ENCODE results near the gene GABRG3.

The GABRG3 gene

DNA sequence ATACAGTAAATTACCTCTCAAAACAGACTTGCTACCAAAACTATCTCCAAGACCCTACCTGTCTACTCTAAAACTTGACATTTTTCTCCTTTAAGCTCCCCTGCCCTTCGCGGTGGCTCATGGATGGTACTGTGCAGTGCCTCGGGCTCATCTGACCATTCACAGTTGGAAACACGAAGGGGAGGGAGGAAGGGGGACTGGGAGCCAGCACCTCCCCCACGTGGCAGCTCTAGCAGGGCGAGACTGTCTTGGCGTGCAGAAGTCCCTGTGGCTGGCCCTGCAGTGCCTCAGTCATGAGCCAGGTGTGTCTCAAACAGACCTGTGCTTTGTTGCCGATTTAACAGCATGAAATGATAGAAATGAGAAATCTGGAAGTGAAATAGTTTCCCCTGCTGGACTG, 372.0 kb downstream of the GABRG3 start:
- TF ChIP-seq TAF1 (IDR thresholded peaks at IDR 0.05; ENCODE audit: borderline replicate concordance, insufficient read depth, low read length) (no peak), SIN3A (IDR thresholded peaks at IDR 0.05; ENCODE audit: borderline replicate concordance, insufficient read depth, low read length) (no peak), FOXP2 (optimal IDR thresholded peaks at IDR 0.05; ENCODE audit: borderline replicate concordance, extremely low read depth, extremely low read length, insufficient read depth) (no peak), POLR2AphosphoS5 (IDR thresholded peaks at IDR 0.05; ENCODE audit: low read depth, low read length) (no peak)
- TF ChIP-seq, protein P1, sequence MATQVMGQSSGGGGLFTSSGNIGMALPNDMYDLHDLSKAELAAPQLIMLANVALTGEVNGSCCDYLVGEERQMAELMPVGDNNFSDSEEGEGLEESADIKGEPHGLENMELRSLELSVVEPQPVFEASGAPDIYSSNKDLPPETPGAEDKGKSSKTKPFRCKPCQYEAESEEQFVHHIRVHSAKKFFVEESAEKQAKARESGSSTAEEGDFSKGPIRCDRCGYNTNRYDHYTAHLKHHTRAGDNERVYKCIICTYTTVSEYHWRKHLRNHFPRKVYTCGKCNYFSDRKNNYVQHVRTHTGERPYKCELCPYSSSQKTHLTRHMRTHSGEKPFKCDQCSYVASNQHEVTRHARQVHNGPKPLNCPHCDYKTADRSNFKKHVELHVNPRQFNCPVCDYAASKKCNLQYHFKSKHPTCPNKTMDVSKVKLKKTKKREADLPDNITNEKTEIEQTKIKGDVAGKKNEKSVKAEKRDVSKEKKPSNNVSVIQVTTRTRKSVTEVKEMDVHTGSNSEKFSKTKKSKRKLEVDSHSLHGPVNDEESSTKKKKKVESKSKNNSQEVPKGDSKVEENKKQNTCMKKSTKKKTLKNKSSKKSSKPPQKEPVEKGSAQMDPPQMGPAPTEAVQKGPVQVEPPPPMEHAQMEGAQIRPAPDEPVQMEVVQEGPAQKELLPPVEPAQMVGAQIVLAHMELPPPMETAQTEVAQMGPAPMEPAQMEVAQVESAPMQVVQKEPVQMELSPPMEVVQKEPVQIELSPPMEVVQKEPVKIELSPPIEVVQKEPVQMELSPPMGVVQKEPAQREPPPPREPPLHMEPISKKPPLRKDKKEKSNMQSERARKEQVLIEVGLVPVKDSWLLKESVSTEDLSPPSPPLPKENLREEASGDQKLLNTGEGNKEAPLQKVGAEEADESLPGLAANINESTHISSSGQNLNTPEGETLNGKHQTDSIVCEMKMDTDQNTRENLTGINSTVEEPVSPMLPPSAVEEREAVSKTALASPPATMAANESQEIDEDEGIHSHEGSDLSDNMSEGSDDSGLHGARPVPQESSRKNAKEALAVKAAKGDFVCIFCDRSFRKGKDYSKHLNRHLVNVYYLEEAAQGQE (IDR thresholded peaks at IDR 0.05; ENCODE audit: insufficient read depth in 1 of 2, low read depth in 2 of 2, low read length in 2 of 2), result no peak

GRCh38 chr15:27352136-27352535, 381.2 kb downstream of the GABRG3 start:
- TF ChIP-seq, protein P1 (IDR thresholded peaks at IDR 0.05; ENCODE audit: insufficient read depth in 1 of 2, low read depth in 2 of 2, low read length in 2 of 2), result no peak
- TF ChIP-seq TAF1 (IDR thresholded peaks at IDR 0.05; ENCODE audit: borderline replicate concordance, insufficient read depth, low read length) (no peak), FOXP2 (optimal IDR thresholded peaks at IDR 0.05; ENCODE audit: borderline replicate concordance, extremely low read depth, extremely low read length, insufficient read depth) (no peak), SIN3A (IDR thresholded peaks at IDR 0.05; ENCODE audit: borderline replicate concordance, insufficient read depth, low read length) (no peak), POLR2AphosphoS5 (IDR thresholded peaks at IDR 0.05; ENCODE audit: low read depth, low read length) (no peak)

GRCh38 chr15:27353856-27354255, 382.9 kb downstream of the GABRG3 start:
- TF ChIP-seq, protein P1 (IDR thresholded peaks at IDR 0.05; ENCODE audit: insufficient read depth in 1 of 2, low read depth in 2 of 2, low read length in 2 of 2), result no peak
- TF ChIP-seq TAF1 (IDR thresholded peaks at IDR 0.05; ENCODE audit: borderline replicate concordance, insufficient read depth, low read length) (no peak), POLR2AphosphoS5 (IDR thresholded peaks at IDR 0.05; ENCODE audit: low read depth, low read length) (no peak), FOXP2 (optimal IDR thresholded peaks at IDR 0.05; ENCODE audit: borderline replicate concordance, extremely low read depth, extremely low read length, insufficient read depth) (no peak), SIN3A (IDR thresholded peaks at IDR 0.05; ENCODE audit: borderline replicate concordance, insufficient read depth, low read length) (no peak)

DNA sequence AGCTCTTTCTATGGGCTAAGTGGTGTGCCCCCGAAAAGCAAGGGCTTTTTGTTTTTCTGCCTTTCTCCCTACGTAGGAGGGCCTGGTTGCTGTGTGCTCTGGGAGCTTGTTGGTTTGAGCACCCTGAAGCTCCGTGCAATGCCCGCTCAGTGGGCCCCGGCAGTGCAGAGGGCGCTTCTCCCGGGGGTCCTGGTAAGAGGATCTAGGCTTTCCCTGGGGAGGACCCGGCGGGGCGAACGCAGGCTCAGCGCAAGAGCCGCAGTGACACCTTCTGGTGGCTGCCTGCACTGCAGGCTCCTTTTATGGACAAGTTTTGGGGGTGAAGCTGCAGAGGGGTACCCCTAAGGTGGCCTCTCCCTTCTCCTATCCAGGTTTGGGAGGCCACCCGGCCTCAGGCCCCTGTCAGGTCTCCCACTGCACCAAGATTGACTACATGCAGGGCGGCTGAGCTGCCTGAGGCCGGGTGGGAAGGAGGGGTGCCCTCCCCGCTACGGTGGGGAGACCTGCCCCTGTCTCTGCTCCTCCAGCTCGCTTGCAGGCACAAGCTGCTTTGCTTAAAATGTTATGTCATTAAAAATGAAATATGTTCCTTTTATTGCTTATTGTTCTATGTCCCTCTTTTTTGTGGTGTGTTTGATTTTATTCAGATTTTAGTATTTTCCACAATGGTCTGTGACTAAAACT, 387.9 kb downstream of the GABRG3 start:
- TF ChIP-seq SIN3A (IDR thresholded peaks at IDR 0.05; ENCODE audit: borderline replicate concordance, insufficient read depth, low read length) (no peak), TAF1 (IDR thresholded peaks at IDR 0.05; ENCODE audit: borderline replicate concordance, insufficient read depth, low read length) (no peak), FOXP2 (optimal IDR thresholded peaks at IDR 0.05; ENCODE audit: borderline replicate concordance, extremely low read depth, extremely low read length, insufficient read depth) (no peak), POLR2AphosphoS5 (IDR thresholded peaks at IDR 0.05; ENCODE audit: low read depth, low read length) (no peak)
- TF ChIP-seq, protein P1 (IDR thresholded peaks at IDR 0.05; ENCODE audit: insufficient read depth in 1 of 2, low read depth in 2 of 2, low read length in 2 of 2), result no peak

All from PFSK-1 (cell line).